ENCODE data around the gene MICALL2. TPM values are rescaled to one million over a fixed set of nuclear protein-coding genes. Genes with fewer than 3 reads are reported as not detected.

The MICALL2 gene
- total RNA-seq, 4 donors from 2014 or later: 10.0 to 16.6 (median 14.3) TPM

DNA sequence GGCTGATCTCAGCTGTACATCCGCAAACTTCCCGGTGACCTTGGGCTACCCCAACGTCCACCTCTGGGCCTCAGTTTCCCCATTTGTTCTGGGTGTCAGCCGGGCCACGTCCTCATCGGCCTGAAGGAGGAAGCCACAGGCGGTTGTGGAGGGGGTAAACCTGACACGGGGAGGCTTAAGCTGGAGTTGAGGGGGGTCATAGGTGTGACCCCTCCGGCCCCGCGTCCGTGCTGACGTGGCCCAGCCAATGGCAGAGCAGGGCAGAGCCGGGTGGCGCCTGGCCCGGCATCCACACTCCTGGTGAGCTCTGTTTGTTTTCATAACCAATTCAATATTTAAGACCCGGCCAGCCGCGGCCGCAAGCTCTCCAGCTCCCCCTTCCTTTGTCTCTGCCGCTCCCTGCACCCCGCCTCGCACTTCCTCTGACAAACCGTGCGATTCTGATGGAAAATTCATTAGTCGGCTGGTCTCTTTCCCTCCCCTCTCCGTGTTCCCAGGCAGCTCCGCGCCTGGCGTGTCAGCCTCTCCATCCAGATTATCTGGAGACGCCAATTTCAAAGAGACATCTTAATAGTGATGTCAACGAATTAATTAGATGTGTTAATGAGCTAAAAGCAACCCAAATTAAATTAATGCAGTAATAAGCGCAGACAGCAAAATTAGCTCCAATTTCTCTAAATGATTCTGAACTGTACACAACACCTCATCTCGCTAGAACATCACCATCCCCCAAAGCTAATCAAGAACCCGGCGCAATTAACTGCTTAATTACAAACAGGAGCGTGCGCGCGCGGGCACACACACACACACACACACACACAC is 55.4 kb downstream of the MICALL2 start:
- Histone ChIP-seq H3K9me3 (no peaks in the 10 kb centered on the region), H3K36me3 (no peaks in the 10 kb centered on the region), H3K4me3 (replicated peaks in 1 of 3) (no peak overlapping the region), H3K4me1 (peaks cover 0 to 4% of the 10 kb centered on the region in 2 donors), H3K27me3 (peaks cover 4% of the 10 kb centered on the region), H3K27ac (no peak overlapping the region)
- 12 to 15% methylated on average over 32 to 36 of the region's 41 CpGs for WGBS, 2 donors
- intact Hi-C loops (cut with DNase I): no loop called here
- peak; percentile 6 to 10 for DNase-seq
- no peak for TF ChIP-seq POLR2A (IDR thresholded peaks at IDR 0.05)
- TF ChIP-seq, protein P1, sequence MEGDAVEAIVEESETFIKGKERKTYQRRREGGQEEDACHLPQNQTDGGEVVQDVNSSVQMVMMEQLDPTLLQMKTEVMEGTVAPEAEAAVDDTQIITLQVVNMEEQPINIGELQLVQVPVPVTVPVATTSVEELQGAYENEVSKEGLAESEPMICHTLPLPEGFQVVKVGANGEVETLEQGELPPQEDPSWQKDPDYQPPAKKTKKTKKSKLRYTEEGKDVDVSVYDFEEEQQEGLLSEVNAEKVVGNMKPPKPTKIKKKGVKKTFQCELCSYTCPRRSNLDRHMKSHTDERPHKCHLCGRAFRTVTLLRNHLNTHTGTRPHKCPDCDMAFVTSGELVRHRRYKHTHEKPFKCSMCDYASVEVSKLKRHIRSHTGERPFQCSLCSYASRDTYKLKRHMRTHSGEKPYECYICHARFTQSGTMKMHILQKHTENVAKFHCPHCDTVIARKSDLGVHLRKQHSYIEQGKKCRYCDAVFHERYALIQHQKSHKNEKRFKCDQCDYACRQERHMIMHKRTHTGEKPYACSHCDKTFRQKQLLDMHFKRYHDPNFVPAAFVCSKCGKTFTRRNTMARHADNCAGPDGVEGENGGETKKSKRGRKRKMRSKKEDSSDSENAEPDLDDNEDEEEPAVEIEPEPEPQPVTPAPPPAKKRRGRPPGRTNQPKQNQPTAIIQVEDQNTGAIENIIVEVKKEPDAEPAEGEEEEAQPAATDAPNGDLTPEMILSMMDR (IDR thresholded peaks at IDR 0.05): no peak

DNA sequence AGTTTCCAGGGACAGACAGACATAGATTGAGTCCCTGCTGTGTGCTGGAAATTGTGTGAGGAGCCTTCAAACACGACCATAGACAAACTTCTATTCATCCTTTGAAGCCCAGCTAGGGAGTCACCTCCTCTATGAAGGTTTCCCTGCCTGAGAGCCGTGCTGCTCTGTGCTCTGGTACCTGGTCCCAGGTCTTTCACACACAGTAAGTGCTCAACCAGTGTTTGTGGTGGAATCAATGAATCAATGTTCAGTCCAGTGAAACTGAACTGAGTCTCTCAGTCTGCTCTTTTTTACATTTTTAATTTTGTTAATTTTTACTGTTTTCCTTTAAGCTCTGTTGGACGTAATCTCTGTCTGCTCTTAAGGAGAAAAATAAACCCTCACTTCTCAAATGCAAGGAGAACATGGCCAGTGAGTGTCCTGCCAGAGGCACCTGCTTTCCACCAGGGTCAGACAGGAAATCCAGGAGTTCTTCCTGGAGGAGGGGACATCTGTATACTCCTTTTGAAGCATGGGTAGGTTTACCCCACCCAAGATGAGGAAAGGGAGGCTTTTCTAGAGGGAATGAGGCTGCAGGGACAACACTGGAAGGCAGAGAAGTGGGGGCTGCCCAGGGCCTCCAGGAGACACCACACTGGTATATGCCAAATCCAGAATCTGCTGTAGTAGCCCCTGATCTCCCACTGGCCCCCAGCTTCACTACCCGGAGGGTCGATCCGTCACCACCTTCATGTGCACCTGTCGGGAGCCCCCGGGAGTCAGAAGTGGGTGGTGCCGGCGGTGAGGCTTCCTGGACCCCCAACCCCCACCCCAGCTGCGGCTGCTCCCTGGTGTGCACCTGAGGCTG is 56.3 kb downstream of the MICALL2 start:
- peaks cover 4% of the 10 kb centered on the region for H3K27me3 ChIP-seq
- no peaks in the 10 kb centered on the region for H3K36me3 ChIP-seq
- no peak overlapping the region for H3K4me3 ChIP-seq (replicated peaks in 1 of 3)
- no peak overlapping the region for H3K27ac ChIP-seq
- peaks cover 0 to 4% of the 10 kb centered on the region in 2 donors for H3K4me1 ChIP-seq
- intact Hi-C loops (cut with DNase I): no loop called here
- H3K9me3 ChIP-seq: no peaks in the 10 kb centered on the region
- TF ChIP-seq, protein P1 (IDR thresholded peaks at IDR 0.05): no peak
- TF ChIP-seq POLR2A (IDR thresholded peaks at IDR 0.05): no peak
- 52 to 62% methylated on average over 4 to 9 of the region's 11 CpGs for WGBS, 2 donors
- no peak for DNase-seq

DNA sequence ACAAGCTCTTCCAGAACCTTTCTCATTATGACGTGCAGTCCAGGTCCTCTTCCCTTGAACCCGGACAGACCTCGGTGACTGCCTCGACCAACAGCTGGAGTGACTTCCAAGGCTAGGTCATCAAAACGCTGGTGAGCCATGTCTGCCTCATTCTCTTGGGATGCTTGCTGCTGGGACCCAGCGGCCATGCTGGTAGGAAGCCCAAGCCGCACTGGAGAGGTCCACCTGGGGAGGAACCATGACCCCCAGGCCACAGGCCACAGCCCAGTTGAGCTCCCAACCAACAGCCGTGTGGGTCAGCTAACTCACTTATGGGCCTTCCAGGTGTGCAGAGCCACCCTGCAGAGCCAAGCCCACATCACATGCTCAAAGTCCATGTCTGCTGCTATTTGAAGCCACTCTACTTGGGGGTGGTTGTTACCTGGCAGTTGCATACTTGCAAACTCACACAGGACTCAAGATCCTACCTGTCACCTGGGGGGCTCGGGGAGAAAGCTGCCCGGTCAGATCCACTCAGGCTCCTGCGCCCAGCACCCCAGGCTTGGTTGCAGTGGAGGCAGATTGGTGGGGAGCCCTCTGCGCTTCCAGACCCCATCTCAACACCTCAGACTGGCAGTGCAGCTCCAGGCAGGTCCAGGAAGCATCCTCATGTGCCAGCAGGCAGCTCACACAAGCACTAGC is 57.0 kb downstream of the MICALL2 start:
- Histone ChIP-seq H3K4me3 (replicated peaks in 1 of 3) (no peak overlapping the region), H3K36me3 (no peaks in the 10 kb centered on the region), H3K27me3 (peaks cover 4% of the 10 kb centered on the region), H3K27ac (no peak overlapping the region), H3K9me3 (no peaks in the 10 kb centered on the region), H3K4me1 (peaks cover 0 to 4% of the 10 kb centered on the region in 2 donors)
- no peak for DNase-seq
- TF ChIP-seq POLR2A (IDR thresholded peaks at IDR 0.05): no peak
- TF ChIP-seq, protein P1 (IDR thresholded peaks at IDR 0.05): no peak
- WGBS, 2 donors: 80 to 93% methylated on average over 3 to 8 of the region's 12 CpGs
- intact Hi-C loops (cut with DNase I): no loop called here

DNA sequence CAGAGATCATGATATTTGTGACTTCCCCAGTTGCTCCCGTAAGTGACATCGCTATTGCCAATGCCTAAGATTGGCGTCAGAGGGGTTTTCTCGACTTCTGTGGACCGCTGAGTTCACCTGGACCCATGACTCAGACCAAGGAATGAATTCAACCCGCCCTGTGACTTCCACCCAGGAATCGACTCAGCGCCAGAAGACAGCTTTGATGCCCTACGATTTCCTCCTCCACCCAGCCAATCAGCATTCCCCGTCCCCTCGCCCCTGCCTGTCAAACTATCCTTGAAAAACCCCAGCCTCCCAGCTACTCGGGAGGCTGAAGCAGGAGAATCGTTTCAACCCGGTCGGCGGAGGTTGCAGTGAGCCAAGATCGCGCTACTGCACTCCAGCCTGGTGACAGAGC is 58.3 kb downstream of the MICALL2 start:
- WGBS, 2 donors: 59 to 63% methylated on average over 18 of the region's 18 CpGs
- Histone ChIP-seq H3K4me3 (replicated peaks in 1 of 3) (no peak overlapping the region), H3K9me3 (no peaks in the 10 kb centered on the region), H3K27me3 (peaks cover 4% of the 10 kb centered on the region), H3K36me3 (no peaks in the 10 kb centered on the region), H3K4me1 (peaks cover 0 to 4% of the 10 kb centered on the region in 2 donors), H3K27ac (no peak overlapping the region)
- intact Hi-C loops (cut with DNase I): no loop called here
- TF ChIP-seq, protein P1 (IDR thresholded peaks at IDR 0.05): no peak
- no peak for TF ChIP-seq POLR2A (IDR thresholded peaks at IDR 0.05)
- no peak for DNase-seq
